GM23338 (cell line): ENCODE data around the gene RUVBL2.

Source experiments
- CREB1 ChIP-seq: fragments of 250-450 bp; sonication (Bioruptor Pico); IDR thresholded peaks from 2 replicates; pipeline ENCODE4 v1.5.0; 2020; ENCODE audit warnings: low read depth, mild to moderate bottlenecking, moderate library complexity
- CTCF ChIP-seq, 2 experiments: fragments of 200-600 bp in 1 of 2; sonication (generic) in 1 of 2; conservative IDR thresholded peaks; 2 replicates each; pipeline versions ENCODE4 v1.5.1 to v1.6.1; 2016 to 2017; ENCODE audit warnings: antibody characterized with exemption in 2 of 2, low read depth in 2 of 2, mild to moderate bottlenecking in 2 of 2, moderate library complexity in 1 of 2
- ETS1 ChIP-seq: IDR thresholded peaks from 2 replicates; pipeline ENCODE4 v1.6.1; 2016; ENCODE audit warnings: antibody characterized with exemption
- EZH2 ChIP-seq: fragments of 200-600 bp; sonication (generic); IDR thresholded peaks from one replicate; pipeline ENCODE4 v1.8.0; 2017; ENCODE audit warnings: antibody characterized with exemption, mild to moderate bottlenecking, low read depth; ENCODE audit not compliant: unreplicated experiment
- EZH2phosphoT487 ChIP-seq: fragments of 200-600 bp; sonication (generic); IDR thresholded peaks from one replicate; pipeline ENCODE4 v1.8.1; 2018; ENCODE audit warnings: antibody characterized with exemption; ENCODE audit not compliant: unreplicated experiment
- NANOG ChIP-seq: IDR thresholded peaks from 2 replicates; pipeline ENCODE4 v1.6.1; 2016; ENCODE audit warnings: antibody characterized with exemption, borderline replicate concordance
- POLR2AphosphoS5 ChIP-seq: IDR thresholded peaks from 2 replicates; pipeline ENCODE4 v1.6.1; 2016; ENCODE audit warnings: antibody characterized with exemption, low read depth
- REST ChIP-seq: IDR thresholded peaks from one replicate; pipeline ENCODE4 v1.6.1; 2018; ENCODE audit warnings: antibody characterized with exemption; ENCODE audit not compliant: unreplicated experiment
- STAT1 ChIP-seq: IDR thresholded peaks from one replicate; pipeline ENCODE4 v1.6.1; 2016; ENCODE audit warnings: antibody characterized with exemption; ENCODE audit not compliant: unreplicated experiment

GRCh38 chr19:49061000-49061399 lies 67.3 kb downstream of the RUVBL2 start:
- no peak for TF ChIP-seq CREB1 (CRISPR knock-in tag)
- no peak for TF ChIP-seq CTCF (conservative IDR thresholded peaks at IDR 0.05; ENCODE audit: low read depth in 2 of 2)
- TF ChIP-seq REST: no peak
- no peak for TF ChIP-seq EZH2phosphoT487
- TF ChIP-seq NANOG: no peak
- TF ChIP-seq ETS1: no peak
- TF ChIP-seq STAT1: no peak
- no peak for TF ChIP-seq EZH2
- TF ChIP-seq POLR2AphosphoS5: no peak
